ENCODE results near the gene PTPRF. TPM values are rescaled to one million over a fixed set of nuclear protein-coding genes. Genes with fewer than 3 reads are reported as not detected.

PTPRF gene
- total and polyA plus RNA-seq, 9 donors, result 24.4 to 165 (median 76.8) TPM

DNA sequence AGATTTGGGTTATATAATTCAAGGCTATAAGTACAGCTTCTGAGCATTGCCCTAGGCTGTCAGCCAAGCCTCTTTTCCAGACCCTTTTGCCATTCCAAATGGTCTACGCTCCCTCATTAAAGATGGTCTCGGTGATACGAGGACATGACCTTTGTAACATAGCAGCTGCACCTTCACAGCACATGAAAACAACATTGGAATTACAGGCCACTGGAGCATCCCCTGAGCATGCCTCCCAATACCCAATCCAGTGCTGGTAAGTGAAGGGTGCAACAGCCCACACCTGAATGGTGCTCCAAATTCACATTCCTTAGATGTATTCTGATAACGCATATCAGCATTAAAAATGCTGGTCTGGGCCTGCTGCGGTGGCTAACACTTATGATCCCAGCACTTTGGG lies 20.1 kb upstream of the PTPRF start:
- H3K9me3 ChIP-seq, result no peaks in the 10 kb centered on the region
- no peaks in the 10 kb centered on the region for H3K27me3 ChIP-seq
- no peak overlapping the region for H3K4me3 ChIP-seq
- WGBS, 3 donors, result 82 to 85% (median 85%) methylated on average over 5 of the region's 5 CpGs
- TF ChIP-seq POLR2A (IDR thresholded peaks at IDR 0.05) (no peak), EP300 (IDR thresholded peaks at IDR 0.05) (no peak)
- TF ChIP-seq, protein P1, sequence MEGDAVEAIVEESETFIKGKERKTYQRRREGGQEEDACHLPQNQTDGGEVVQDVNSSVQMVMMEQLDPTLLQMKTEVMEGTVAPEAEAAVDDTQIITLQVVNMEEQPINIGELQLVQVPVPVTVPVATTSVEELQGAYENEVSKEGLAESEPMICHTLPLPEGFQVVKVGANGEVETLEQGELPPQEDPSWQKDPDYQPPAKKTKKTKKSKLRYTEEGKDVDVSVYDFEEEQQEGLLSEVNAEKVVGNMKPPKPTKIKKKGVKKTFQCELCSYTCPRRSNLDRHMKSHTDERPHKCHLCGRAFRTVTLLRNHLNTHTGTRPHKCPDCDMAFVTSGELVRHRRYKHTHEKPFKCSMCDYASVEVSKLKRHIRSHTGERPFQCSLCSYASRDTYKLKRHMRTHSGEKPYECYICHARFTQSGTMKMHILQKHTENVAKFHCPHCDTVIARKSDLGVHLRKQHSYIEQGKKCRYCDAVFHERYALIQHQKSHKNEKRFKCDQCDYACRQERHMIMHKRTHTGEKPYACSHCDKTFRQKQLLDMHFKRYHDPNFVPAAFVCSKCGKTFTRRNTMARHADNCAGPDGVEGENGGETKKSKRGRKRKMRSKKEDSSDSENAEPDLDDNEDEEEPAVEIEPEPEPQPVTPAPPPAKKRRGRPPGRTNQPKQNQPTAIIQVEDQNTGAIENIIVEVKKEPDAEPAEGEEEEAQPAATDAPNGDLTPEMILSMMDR (IDR thresholded peaks at IDR 0.05), result no peak
- no peak overlapping the region for H3K27ac ChIP-seq
- intact Hi-C loops (cut with DNase I), result loop anchor here in 1 of 4 donors (5.0 kb wide), 1 partner anchor 683 kb away; no protein-coding TSS in a partner anchor
- no peaks in the 10 kb centered on the region for H3K4me1 ChIP-seq (ENCODE audit: insufficient read depth)
- no peak for DNase-seq
- H3K36me3 ChIP-seq, result no peaks in the 10 kb centered on the region

DNA sequence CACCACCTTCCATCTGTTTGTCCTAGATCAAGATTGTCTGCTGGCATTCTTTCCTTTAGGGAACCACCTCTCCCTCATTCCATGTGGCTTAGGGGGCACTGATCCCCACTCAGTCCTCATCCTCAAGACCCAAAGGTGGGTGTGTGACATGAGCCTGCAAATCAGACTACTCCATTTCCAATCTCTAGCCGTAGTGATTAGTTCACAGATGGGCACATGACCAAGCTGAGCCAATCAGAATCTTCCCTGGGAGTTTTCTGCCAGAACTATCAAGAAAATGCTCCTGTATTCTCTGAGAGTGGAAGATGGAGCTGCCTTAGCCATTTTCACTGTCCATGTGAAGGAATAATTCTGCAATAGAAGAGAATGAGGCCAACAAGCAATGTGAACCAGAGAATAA lies 19.3 kb upstream of the PTPRF start:
- Histone ChIP-seq H3K4me1 (ENCODE audit: insufficient read depth) (no peaks in the 10 kb centered on the region), H3K36me3 (no peaks in the 10 kb centered on the region), H3K27ac (no peak overlapping the region), H3K27me3 (no peaks in the 10 kb centered on the region), H3K9me3 (no peaks in the 10 kb centered on the region), H3K4me3 (no peak overlapping the region)
- 68 to 82% (median 77%) methylated on average over 1 of the region's 1 CpG for WGBS, 3 donors
- DNase-seq, result no peak
- no peak for TF ChIP-seq POLR2A (IDR thresholded peaks at IDR 0.05)
- TF ChIP-seq EP300 (IDR thresholded peaks at IDR 0.05), result no peak
- TF ChIP-seq, protein P1 (IDR thresholded peaks at IDR 0.05), result no peak
- intact Hi-C loops (cut with DNase I), result loop anchor here in 1 of 4 donors (5.0 kb wide), 1 partner anchor 684 kb away; no protein-coding TSS in a partner anchor

DNA sequence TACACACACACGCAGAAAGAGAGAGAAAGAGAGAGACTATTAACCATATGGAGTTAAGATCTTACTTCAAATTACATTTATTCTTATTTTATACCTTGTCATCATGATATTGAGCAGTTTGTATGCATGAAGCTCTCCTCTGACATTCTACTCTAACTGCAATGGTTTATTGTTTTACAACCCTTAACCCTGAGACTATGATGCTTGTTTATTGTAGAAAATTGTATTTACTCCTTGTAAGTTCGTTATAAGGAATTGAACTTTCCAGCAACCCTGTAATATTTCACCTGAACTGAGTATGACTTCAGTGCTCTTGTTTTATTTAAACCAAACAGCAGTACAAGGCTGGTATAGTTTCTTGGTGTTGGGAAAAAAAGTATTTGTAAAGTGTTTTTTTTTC lies 18.6 kb upstream of the PTPRF start:
- intact Hi-C loops (cut with DNase I), result loop anchor here in 1 of 4 donors (5.0 kb wide), 1 partner anchor 685 kb away; no protein-coding TSS in a partner anchor
- no peak for DNase-seq
- H3K4me1 ChIP-seq (ENCODE audit: insufficient read depth), result no peaks in the 10 kb centered on the region
- no peaks in the 10 kb centered on the region for H3K36me3 ChIP-seq
- 74 to 80% (median 75%) methylated on average over 2 of the region's 2 CpGs for WGBS, 3 donors
- TF ChIP-seq POLR2A (IDR thresholded peaks at IDR 0.05), result no peak
- no peak for TF ChIP-seq EP300 (IDR thresholded peaks at IDR 0.05)
- TF ChIP-seq, protein P1 (IDR thresholded peaks at IDR 0.05), result no peak
- no peaks in the 10 kb centered on the region for H3K27me3 ChIP-seq
- H3K27ac ChIP-seq, result no peak overlapping the region
- no peaks in the 10 kb centered on the region for H3K9me3 ChIP-seq
- H3K4me3 ChIP-seq, result no peak overlapping the region

DNA sequence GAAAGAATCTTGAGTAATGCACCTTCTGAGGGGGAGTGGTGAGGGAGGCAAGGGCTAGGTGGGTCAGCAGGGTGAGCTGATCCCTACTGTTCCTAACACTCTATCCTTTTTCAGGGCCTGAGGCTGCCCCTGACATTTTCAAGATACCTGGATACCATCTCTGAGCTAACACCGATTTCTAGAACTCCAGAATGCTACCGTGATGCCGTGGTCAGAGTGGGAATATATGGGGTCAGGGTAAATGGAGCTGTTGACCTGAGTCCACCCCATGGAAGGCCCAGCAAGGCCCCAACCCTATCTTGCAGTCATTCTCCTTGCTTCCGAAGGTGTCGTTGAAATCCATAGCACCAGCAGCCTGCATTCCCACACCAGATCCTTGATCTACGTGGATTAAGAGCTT lies 18.0 kb upstream of the PTPRF start:
- DNase-seq, result no peak
- TF ChIP-seq POLR2A (IDR thresholded peaks at IDR 0.05) (no peak), EP300 (IDR thresholded peaks at IDR 0.05) (no peak)
- TF ChIP-seq, protein P1 (IDR thresholded peaks at IDR 0.05), result no peak
- intact Hi-C loops (cut with DNase I), result loop anchor here in 1 of 4 donors (5.0 kb wide), 1 partner anchor 685 kb away; no protein-coding TSS in a partner anchor
- no peaks in the 10 kb centered on the region for H3K9me3 ChIP-seq
- H3K27me3 ChIP-seq, result no peaks in the 10 kb centered on the region
- H3K4me3 ChIP-seq, result no peak overlapping the region
- no peak overlapping the region for H3K27ac ChIP-seq
- no peaks in the 10 kb centered on the region for H3K4me1 ChIP-seq (ENCODE audit: insufficient read depth)
- H3K36me3 ChIP-seq, result no peaks in the 10 kb centered on the region
- WGBS, 3 donors, result 88 to 93% (median 92%) methylated on average over 6 of the region's 6 CpGs

Data from ovary (tissue), 9 donors.